HG02759 (cell line): Measurements from ENCODE around the gene LZTS3.
"Not testable (repeated sequence)": the region's sequence is repeated elsewhere in the genome, so short reads cannot be mapped to it uniquely, and the experiment has no call there.

Experiments used
- ATAC-seq: cut with Tn5 transposase; IDR thresholded peaks from one replicate; pipeline ENCODE4 v1.9.1; 2021; ENCODE audit warnings: mild to moderate bottlenecking, moderate library complexity; ENCODE audit not compliant: unreplicated experiment

The LZTS3 gene

DNA sequence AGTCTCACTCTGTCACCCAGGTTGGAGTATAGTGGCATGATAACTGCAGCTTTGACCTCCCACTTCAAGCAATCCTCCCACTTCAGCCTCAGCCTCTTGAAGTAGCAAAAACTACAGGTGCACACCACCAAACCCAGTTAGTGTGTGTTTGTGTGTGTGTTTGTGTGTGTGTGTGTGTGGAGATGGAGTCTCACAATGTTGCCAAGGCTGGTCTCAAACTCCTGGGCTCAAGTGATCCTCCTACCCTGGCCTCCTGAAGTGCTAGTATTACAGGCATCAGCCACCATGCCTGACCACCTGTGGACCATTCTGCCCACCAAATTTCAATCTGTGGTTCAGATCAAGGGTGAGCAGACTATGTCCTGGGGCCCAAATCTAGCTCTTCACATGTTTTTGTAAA lies 22.4 kb downstream of the LZTS3 start:
- ATAC-seq, result no peak

DNA sequence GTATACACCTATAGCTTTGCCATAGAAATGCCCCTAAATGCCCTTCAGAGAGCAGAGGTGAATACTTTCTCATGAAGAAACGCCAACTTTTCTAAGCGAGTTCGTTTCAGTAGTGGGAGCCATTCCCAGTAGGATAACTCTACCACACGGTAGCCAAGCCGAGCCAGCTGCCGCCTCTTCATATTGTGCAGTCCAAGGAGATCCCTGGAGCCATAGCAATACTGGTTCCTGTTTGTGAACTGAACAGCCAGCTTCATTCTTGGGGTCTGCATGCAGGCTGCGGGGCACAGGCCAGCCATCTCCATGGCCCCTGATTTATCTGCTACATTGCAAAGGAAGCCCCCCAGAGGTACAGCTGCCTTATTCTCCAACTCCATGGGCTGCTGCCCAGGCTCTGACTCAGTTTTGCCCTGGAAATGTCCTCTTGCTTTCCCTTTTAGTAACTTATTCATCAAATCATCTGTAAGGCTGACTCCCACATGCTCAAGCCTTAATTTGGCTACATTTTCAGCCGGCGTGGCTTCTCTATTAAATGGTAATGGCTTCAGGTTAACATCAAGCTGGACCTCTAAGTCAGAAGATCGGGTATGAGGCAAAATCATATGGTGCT lies 26.5 kb downstream of the LZTS3 start:
- ATAC-seq, result no peak

DNA sequence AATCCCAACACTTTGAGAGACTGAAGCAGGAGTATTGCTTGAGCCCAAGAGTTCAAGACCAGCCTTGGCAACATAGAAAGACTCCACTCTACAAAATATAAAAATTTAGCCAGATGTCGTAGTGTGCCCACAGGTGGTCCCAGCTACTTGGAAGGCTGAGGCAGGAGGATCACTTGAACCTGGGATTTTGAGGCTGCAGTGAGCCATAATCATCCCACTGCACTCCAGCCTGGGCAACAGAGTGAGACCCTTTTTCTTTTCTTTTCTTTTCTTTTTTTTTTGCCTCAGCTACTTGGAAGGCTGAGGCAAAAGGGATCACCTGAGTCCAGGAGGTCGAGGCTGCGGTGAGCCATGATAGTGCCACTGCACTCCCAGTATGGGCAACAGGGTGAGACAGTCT lies 31.6 kb downstream of the LZTS3 start:
- ATAC-seq, result no peak

DNA sequence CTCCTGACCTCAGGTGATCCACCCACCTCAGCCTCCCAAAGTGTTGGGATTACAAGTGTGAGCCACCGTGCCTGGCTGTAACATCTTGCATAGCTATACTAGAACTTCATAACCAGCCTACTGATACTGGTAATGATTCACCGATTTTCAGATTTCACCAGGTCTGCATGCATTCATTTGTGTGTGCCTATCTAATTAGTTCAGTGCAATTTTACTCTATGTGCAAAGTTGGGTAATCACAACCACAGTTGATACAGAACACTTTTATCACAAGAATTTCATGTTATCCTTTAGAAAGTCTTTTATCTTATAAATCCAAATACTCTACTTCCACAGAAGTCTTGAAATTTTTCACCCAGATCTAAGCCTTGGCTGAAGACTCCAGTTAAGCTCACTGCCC lies 35.9 kb downstream of the LZTS3 start:
- ATAC-seq, result no peak

DNA sequence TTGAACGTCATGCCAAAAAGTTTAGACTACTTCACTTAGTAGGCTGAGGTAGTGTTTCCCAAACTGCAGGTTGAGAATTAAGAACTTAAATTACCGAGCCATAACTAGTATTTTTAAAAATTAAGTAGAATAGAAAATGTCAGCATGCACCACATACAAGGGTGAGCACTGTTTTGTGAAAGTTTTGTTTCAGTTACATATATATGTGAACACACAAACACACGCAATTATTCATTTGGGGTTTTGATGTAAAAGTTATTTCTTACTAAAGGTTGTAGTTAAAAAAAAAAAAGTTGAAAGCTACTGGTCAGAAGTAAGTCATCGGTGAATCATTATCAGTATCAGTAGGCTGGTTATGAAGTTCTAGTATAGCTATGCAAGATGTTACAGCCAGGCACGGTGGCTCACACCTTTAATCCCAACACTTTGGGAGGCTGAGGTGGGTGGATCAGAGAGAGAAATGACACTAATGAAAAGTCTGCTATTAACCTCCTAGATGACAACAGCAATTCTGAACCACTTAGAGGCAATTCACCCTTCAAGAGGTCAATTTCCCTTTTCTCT lies 37.8 kb downstream of the LZTS3 start:
- no peak for ATAC-seq

DNA sequence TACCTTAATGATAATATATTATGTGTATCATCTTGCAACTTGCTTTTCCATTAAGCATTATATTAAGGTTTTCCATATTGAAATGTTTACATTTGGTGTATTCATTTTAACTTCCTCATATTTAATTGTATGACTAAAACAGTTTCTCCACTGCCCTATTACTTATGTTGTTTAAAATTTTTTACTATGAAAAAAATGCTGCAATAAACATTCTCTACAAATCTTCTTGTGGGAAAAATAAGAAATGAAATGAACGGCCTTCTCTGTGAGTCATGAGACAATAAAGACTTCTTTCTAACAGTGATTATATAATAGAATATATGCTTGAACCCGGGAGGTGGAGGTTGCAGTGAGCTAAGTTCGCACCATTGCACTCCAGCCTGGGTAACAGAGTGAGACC lies 39.2 kb downstream of the LZTS3 start:
- ATAC-seq, result no peak

DNA sequence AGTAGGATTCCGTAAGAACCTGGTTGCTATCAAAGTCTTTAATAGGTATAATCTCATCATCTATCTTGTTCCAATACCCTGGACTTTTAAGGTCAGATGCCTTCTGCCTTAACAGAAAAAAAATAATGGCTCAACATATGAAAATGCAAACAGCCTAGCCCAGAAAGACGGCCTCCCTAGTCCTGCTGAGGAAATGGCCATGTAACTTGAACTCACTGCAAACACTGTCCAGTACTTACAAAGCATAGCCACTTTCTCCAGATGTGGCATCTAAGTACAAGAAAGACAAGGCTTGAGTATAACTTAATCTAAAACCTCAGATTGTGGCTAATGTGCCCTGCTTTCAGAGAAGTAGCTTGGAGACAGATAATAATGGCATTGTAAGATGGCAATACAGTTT lies 40.2 kb downstream of the LZTS3 start:
- ATAC-seq, result no peak

DNA sequence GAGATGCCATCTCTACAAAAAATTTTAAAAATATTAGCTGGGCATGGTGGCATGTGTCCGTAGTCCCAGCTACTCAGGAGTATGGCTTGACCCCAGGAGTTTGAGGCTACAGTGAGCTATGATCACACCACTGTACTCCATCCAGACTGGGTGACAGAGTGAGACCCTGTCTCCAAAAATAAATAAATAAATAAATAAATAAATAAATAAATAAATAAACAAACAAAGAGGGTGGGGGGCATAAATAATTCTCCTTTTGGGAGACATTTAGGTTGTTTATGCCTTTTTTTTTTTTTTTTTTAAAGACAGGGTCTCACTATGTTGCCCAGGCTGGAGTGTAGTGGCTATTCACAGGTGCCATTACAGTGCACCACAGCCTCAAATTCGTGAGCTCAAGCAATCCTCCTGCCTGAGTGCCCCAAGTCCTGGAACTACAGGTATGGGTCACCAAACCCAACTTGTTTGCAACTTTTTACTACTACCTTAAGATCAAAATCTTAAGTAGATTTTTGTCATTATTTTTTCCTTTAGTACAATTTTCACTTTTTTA lies 43.2 kb downstream of the LZTS3 start:
- no peak for ATAC-seq

DNA sequence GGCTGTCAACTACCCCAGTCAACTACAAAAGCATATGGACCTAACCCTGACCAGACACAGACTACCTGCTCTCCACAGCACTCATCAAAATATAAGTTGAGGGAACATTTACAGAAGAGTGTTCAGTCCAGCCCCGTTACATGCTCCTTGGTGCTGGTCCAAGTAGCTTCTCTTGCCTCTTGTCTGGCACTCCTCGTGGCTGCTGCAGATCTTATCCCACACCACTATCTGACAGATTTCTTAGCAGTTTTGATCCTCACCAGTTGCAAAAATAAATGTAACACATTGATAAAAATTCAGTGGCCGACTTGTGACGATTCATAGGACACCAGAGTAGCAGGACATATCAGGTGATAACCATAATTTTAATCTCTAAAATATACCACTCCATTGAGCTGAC lies 44.3 kb downstream of the LZTS3 start:
- no peak for ATAC-seq

DNA sequence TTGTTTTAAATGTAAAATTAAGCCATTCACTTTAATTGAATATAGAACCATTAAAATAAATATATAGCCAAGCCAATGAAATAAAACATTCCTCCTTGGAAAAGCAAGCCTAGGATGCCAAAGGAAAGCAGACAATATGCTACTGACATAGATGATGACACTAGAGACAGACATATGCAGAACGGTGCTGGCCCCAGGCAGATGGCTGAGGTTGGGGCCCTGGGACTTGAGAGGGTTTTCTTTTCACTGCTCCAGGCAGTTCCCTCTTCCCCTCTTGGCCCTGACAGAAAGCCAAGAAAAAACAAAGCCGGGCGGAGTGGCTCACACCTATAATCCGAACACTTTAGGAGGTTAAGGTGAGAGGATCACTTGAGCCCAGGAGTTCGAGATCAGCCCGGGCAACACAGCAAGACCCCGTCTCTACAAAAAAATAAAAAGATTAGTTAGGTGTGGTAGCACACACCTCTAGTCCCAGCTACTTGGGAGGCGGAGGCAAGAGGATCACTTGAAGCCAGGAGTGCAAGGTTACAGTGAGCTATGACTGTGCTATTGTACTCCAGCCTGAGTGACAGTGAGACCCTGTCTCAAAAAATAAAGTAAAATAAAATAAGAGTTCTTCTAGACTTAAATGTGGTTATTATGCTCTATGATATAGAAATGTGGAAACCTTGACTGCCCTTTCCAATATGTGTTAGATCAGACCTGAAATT lies 44.9 kb downstream of the LZTS3 start:
- no peak for ATAC-seq

DNA sequence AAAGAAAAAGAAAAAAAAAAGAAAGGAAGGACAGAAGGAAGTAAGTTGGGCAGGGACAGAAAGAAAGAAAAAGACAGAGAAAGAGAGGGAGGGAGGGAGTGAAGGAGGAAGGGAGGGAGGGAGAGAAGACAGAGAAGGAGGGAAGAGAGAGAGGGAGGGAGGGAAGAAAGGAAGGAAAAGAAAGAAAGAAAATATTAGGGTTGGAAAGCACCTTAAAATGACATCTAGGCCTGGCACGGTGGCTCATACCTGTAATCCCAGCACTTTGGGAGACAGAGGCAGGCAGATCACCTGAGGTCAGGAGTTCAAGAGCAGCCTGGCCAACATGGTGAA lies 46.9 kb downstream of the LZTS3 start:
- ATAC-seq, result no peak

DNA sequence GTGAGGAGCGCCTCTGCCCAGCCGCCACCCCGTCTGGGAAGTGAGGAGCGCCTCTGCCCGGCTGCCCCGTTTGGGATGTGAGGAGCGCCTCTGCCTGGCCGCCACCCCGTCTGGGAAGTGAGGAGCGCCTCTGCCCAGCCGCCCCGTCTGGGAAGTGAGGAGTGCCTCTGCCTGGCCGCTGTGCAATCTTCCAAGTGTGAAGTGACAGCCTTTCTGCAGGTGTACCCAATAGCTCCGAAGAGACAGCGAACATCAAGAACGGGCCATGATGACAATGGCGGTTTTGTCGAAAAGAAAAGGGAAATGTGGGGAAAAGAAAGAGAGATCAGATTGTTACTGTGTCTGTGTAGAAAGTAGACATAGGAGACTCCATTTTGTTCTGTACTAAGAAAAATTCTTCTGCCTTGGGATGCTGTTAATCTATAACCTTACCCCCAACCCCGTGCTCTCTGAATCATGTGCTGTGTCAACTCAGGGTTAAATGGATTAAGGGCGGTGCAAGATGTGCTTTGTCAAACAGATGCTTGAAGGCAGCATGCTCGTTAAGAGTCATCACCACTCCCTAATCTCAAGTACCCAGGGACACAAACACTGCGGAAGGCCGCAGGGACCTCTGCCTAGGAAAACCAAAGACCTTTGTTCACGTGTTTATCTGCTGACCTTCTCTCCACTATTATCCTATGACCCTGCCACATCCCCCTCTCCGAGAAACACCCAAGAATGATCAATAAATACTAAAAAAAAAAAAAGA lies 47.4 kb downstream of the LZTS3 start:
- not testable (repeated sequence) for ATAC-seq

DNA sequence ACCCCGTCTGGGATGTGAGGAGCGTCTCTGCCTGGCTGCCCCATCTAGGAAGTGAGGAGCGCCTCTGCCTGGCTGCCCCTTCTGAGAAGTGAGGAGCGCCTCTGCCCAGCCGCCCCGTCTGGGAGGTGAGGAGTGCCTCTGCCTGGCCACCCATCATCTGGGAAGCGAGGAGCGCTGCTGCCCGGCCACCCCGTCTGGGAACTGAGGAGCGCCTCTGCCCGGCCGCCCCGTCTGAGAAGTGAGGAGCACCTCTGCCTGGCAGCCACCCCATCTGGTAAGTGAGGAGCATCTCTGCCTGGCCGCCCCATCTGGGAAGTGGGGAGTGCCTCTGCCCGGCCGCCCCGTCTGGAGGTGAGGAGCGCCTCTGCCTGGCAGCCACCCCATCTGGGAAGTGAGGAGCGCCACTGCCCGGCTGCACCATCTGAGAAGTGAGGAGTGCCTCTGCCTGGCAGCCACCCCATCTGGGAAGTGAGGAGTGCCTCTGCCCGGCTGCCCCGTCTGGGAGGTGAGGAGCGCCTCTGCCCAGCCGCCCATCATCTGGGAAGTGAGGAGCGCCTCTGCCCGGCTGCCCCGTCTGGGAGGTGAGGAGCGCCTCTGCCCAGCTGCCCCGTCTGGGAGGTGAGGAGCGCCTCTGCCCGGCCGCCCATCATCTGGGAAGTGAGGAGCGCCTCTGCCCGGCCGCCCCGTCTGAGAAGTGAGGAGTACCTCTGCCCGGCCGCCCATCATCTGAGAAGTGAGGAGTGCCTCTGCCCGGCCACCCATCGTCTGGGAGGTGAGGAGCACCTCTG lies 48.4 kb downstream of the LZTS3 start:
- ATAC-seq, result not testable (repeated sequence)

DNA sequence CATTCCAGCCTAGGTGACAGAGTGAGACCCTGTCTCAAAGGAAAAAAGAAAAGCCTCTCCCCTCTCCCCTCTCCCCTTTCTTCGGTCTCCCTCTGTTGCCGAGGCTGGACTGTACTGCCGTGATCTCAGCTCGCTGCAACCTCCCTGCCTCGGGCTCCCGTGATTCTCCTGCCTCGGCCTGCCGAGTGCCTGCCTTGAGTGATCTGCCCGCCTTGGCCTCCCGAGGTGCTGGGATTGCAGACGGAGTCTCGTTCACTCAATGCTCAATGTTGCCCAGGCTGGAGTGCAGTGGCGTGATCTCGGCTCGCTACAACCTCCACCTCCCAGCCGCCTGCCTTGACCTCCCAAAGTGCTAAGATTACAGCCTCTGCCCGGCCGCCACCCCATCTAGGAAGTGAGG lies 49.2 kb downstream of the LZTS3 start:
- not testable (repeated sequence) for ATAC-seq

DNA sequence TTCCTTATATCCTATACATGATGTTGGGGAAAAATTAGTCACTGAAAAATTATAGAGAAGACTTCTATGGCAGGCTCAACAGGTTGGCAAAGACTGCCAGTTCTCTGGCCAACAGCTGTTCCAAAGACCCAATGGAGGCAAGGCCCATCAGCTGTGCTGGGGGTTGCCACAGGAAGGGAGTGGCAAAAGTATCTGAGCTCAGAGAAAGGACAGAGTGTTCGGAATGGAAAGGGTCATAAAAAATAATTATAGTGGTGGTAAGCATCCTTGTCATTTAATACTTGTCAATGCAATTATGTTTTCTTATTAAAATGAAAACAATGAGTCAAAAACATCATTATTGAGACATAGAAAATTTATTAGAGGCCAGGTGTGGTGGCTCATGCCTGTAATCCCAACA lies 49.8 kb downstream of the LZTS3 start:
- ATAC-seq, result no peak

DNA sequence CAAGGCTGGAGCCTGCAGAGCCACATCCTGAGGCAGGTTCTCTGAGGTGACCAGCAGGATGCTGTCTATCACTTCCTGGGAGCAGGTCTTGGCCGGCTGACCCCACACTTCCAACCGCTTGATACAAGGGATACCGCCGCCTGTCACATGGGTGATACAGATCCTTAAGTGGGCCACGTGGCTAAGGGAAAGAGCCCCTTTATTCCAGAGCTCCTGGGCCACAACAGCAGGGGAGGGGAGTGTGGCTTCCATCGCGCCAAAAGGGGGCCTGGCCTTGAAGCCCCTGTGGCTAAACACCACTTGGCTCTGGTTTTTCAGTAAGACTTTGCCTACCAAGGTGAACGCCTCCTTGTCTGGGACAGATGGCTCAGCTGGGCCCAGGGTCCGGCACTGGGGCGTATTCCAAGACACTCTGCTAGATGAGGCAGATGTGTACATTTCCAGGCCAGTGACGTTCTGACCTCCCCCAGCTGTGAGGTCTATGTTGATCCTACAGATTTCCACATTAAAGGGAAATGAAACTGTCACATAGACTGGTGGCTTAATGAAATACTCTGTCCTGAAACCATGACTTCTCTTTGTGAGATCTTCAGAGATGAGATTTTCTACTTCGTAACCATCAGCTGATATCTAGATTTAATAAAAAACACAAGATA lies 51.3 kb downstream of the LZTS3 start:
- no peak for ATAC-seq

DNA sequence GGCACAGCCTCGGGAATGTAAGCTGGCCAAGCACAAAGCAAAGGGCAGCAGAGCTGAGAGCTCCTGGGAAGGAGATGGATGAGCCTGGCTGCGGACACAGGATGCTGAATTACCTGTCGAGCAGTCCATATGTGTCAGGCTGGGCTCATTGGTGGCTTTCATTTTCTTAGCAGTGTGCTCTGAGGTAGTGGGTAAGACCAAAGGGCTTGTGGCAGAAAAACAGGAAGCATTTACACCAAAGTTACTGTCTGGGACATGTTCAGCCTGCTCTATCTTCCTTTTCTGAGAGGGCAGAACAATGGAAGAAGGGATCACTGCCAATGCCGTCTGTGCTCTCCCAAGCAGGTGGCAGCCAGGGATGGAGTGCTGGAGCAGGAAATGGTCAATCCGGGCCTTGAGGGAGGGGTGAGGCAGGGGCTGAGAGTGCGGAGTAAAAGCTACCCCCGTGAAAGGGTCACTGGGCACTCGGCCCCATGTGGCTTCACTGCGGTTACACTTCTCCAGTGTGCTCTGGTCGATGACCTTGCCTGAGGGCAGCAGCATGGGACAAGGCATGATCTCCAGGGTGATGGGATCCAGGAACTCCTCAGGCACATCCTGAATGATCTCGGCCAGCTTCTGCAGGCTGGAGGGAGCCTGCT lies 52.0 kb downstream of the LZTS3 start:
- no peak for ATAC-seq

DNA sequence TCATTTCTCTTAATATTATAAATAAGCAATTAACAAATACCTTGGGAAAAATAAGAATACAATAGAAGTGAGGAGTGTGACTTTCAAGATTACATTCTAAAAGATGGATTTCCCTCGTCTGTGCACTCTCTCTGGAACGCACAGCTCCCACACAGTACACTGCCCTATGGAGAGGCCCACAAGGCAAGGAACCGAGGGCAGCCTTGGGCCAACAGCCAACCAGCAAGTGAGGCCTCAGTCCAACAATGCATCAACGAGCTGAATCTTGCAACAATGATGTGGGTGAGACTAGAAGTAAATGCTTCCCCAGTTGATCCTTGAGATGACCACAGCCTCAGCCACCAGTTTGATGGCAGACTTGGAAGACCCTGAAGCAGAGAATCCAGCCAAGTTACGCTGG lies 54.3 kb downstream of the LZTS3 start:
- no peak for ATAC-seq

DNA sequence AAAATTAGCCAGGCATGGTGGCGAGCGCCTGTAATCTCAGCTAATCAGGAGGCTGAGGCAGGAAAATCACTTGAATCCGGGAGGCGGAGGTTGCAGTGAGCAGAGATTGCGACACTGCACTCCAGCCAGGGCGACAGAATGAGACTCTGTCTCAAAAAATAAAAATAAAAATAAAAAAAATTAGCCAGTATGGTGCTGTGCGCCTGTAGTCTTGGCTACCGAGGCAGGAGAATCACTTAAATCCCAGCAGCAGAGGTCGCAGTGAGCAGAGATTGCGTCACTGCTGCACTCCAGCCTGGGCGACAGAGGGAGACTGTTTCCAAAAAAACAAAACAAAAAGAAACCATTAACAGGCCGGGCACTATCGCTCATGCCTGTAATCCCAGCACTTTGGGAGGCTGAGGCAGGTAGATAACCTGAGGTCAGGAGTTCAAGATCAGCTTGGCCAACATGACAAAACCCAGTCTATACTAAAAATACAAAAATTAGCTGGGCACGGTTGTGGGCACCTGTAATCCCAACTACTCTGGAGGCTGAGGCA lies 55.4 kb downstream of the LZTS3 start:
- not testable (repeated sequence) for ATAC-seq

DNA sequence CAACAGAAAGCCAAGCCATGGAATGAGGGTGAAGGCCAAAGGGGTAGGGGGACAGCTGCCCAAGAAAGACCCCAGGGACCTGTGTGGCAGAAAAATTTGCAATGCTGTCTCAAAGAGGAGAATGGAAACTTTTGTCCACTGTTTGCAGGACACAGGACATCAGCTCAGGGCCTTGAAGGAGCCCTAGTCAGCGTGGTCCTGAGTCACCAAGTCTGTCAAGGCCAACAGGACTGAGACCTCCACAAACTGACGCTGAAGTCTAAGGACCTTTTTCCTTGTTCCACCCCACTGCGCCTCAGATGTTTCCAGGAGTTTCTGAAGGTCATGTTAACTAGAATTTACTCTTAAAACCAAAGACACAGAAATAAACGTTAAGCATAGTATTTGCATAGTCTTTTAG lies 57.0 kb downstream of the LZTS3 start:
- no peak for ATAC-seq
